Stimulated activated CD4-positive, alpha-beta T cell treated with anti-CD3 and anti-CD28 coated beads, Interleukin-4, amount 100 ng/mL, for 24 hours (primary cell): ENCODE results near the gene GATAD1.

Experiments
- DNase-seq: peaks from one replicate; pipeline ENCODE4 v3.0.0-alpha.2; 2020

Gene GATAD1

DNA sequence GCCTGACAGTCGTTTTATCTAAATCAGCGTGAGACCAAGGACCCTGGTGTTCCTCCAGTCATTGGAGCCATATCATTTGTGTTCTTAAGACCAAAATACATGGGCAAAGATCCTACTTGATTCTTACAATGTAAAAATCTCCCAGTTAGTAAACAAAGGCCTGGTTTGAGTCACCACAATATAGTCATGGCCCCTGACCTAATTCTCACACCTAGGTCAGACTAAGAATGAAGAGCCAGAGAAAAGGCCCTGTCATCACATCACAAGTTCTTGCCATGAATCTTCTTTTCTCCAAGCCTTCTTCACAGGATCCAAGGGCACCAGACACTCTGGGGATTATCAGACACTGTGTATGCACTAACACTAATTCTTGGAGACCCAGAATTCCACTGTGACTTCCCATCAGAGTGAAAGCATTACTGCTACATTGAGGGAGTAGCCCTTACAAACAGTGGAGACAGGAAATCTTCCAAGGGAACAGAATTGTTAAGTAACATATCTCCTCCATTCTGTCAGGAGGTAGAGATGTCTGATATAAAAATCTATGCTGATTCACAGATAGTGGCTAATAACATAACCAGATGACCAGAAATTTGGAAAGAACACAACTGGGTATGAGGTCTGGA, 38.1 kb downstream of the GATAD1 start:
- DNase-seq, result no peak

GRCh38 chr7:92485974-92486373, 38.7 kb downstream of the GATAD1 start:
- DNase-seq, result no peak

GRCh38 chr7:92487804-92488203, 40.5 kb downstream of the GATAD1 start:
- no peak for DNase-seq

DNA sequence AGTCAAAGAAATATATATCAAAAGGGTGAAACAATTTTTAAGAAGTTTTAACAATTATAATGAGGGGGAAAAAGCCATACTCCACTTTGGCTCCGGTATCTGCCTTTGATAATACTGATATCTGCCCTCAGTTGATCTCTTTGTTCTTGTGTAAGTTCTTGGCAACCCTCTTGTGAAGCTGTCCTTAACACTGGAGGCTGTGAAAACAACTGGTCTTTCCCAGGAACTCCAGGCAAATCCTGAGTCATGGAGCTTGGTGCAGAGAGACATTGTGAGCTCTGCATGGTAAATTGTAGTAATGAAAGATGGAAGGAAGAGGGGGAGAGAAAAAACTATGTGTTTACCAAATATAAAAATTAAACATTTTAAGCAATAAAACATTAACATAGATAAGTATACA, 42.4 kb downstream of the GATAD1 start:
- DNase-seq, result no peak

DNA sequence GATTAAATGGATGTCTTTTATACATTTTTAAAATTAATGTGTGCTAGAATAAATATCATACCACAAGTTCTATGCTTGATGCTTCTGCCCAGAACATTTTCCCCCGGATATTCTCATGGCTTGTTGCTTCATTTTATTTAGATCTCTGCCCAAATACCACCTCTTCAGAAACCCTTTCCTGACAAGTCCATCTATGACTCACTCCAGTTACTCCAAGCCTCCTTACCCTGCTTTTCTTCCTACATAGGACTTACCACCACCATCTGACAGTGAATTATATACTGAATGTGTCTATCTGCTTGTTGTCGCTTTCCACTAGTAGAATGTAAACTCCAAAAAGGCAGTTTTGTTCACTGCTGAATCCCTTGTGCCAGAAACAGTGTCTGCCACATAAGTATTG, 49.6 kb downstream of the GATAD1 start:
- no peak for DNase-seq

DNA sequence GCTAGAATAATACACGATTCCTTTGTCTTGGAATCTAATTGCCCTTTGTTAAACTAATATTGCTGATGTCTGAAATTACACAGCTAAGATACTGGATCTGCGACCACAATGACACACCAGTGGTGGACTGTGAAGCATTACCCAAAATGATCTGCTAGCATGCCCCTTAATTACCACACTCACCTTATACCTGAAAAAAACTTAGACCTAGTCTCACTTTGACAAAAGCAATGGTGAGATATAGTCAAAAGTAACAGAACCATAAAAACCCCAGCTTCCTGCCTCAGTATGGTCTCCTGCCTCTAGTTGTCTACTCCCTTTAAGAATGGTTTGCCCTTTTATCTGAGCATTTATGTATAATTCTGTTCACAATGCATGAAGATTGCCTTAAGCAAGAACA, 51.3 kb downstream of the GATAD1 start:
- no peak for DNase-seq

DNA sequence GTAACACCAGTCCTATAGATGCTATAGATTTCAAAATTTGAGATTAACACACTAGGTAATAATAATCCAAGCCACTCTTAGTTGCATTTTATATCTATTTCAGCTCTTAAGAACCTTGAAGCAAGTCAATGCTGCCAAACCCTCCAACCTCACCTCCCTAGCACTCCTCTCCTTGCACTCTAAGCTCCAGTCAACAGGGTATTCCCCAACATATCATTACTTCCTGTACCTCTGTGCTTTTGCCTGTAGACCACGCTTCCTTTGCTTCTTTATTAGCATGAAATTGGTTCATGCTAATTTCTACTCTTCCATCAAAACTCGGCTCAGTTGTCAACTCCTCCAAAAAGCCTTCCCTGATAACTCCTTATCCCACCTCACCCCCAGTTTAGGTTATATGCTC, 56.5 kb downstream of the GATAD1 start:
- DNase-seq, result no peak

GRCh38 chr7:92504563-92504962, 57.3 kb downstream of the GATAD1 start:
- no peak for DNase-seq

- no peak for DNase-seq
Measured at GRCh38 chr7:92506363-92506762, 59.1 kb downstream of the GATAD1 start.

DNA sequence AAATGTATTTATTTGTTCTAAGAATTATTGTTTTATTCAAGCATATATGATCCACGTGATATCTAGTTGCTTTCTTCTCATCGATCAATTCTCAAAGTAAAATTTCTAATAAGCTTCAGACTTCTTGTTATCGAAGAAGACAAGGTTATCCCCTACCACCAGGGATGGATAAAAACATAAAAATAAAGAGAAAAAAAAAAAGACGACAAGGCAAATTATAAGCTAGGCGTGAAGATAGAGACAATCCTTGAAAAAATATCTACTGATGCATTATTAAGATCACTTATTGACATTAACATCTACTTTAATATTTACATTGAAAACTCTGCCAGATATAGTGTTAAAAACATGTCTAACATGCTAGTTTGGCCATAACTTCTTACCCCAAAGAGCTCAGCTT, 61.7 kb downstream of the GATAD1 start:
- no peak for DNase-seq
